ENCODE data around the gene OR2Y1.
"Not testable (repeated sequence)": the region's sequence is repeated elsewhere in the genome, so short reads cannot be mapped to it uniquely, and the experiment has no call there.

OR2Y1 gene

GRCh38 chr5:180784497-180785097 lies 44.7 kb upstream of the OR2Y1 start:
- in situ Hi-C loops (cut with HindIII; ENCODE audit: low sequenced_read_pairs) = no loop called here
- TF ChIP-seq CTCF (IDR thresholded peaks at IDR 0.05; ENCODE audit: low read depth, low read length) = peak; percentile 82
- H3K4me3 ChIP-seq (ENCODE audit: low read depth, low read length) = no peak overlapping the region
- peak; percentile 89 for DNase-seq (ENCODE audit: low read depth, low spot score)

GRCh38 chr5:180783340-180784052 lies 43.6 kb upstream of the OR2Y1 start:
- DNase-seq (ENCODE audit: low read depth, low spot score) = no peak
- in situ Hi-C loops (cut with HindIII; ENCODE audit: low sequenced_read_pairs) = no loop called here
- TF ChIP-seq CTCF (IDR thresholded peaks at IDR 0.05; ENCODE audit: low read depth, low read length) = no peak
- no peak overlapping the region for H3K4me3 ChIP-seq (ENCODE audit: low read depth, low read length)

- H3K4me3 ChIP-seq (ENCODE audit: low read depth, low read length) = no peak overlapping the region
- in situ Hi-C loops (cut with HindIII; ENCODE audit: low sequenced_read_pairs) = no loop called here
- DNase-seq (ENCODE audit: low read depth, low spot score) = no peak
- TF ChIP-seq CTCF (IDR thresholded peaks at IDR 0.05; ENCODE audit: low read depth, low read length) = no peak
Measured at GRCh38 chr5:180782748-180783147, 42.9 kb upstream of the OR2Y1 start.

- H3K4me3 ChIP-seq (ENCODE audit: low read depth, low read length); in situ Hi-C loops (cut with HindIII; ENCODE audit: low sequenced_read_pairs); DNase-seq (ENCODE audit: low read depth, low spot score): not testable (repeated sequence)
Measured at GRCh38 chr5:180781900-180782326, 42.1 kb upstream of the OR2Y1 start.

GRCh38 chr5:180779985-180780610 lies 40.2 kb upstream of the OR2Y1 start:
- in situ Hi-C loops (cut with HindIII; ENCODE audit: low sequenced_read_pairs) = no loop called here
- no peak for TF ChIP-seq CTCF (IDR thresholded peaks at IDR 0.05; ENCODE audit: low read depth, low read length)
- DNase-seq (ENCODE audit: low read depth, low spot score) = no peak
- H3K4me3 ChIP-seq (ENCODE audit: low read depth, low read length) = no peak overlapping the region

- in situ Hi-C loops (cut with HindIII; ENCODE audit: low sequenced_read_pairs) = no loop called here
- TF ChIP-seq CTCF (IDR thresholded peaks at IDR 0.05; ENCODE audit: low read depth, low read length) = no peak
- no peak for DNase-seq (ENCODE audit: low read depth, low spot score)
- no peak overlapping the region for H3K4me3 ChIP-seq (ENCODE audit: low read depth, low read length)
Measured at GRCh38 chr5:180777475-180777874, 37.6 kb upstream of the OR2Y1 start.

- no peak for TF ChIP-seq CTCF (IDR thresholded peaks at IDR 0.05; ENCODE audit: low read depth, low read length)
- in situ Hi-C loops (cut with HindIII; ENCODE audit: low sequenced_read_pairs) = no loop called here
- H3K4me3 ChIP-seq (ENCODE audit: low read depth, low read length) = no peak overlapping the region
- DNase-seq (ENCODE audit: low read depth, low spot score) = no peak
Measured at GRCh38 chr5:180776376-180776775, 36.5 kb upstream of the OR2Y1 start.

Measured in astrocyte of the spinal cord (primary cell).